Hepatocyte (in vitro differentiated cells): Measurements from ENCODE around the gene MOK.

Source experiments
- EZH2 ChIP-seq: fragments of 200-600 bp; sonication (generic); IDR thresholded peaks from 2 replicates; pipeline ENCODE4 v1.6.1; 2016; ENCODE audit warnings: antibody characterized with exemption, mild to moderate bottlenecking, borderline replicate concordance
- TF ChIP-seq, protein P1 (sequence below): fragments of 200-600 bp; sonication (generic); IDR thresholded peaks from 2 replicates; pipeline ENCODE4 v1.5.1; 2016; ENCODE audit warnings: antibody characterized with exemption, mild to moderate bottlenecking; ENCODE audit not compliant: poor library complexity

GRCh38 chr14:102344084-102344483 is 39.1 kb upstream of the MOK start:
- TF ChIP-seq EZH2: no peak
- TF ChIP-seq, protein P1, sequence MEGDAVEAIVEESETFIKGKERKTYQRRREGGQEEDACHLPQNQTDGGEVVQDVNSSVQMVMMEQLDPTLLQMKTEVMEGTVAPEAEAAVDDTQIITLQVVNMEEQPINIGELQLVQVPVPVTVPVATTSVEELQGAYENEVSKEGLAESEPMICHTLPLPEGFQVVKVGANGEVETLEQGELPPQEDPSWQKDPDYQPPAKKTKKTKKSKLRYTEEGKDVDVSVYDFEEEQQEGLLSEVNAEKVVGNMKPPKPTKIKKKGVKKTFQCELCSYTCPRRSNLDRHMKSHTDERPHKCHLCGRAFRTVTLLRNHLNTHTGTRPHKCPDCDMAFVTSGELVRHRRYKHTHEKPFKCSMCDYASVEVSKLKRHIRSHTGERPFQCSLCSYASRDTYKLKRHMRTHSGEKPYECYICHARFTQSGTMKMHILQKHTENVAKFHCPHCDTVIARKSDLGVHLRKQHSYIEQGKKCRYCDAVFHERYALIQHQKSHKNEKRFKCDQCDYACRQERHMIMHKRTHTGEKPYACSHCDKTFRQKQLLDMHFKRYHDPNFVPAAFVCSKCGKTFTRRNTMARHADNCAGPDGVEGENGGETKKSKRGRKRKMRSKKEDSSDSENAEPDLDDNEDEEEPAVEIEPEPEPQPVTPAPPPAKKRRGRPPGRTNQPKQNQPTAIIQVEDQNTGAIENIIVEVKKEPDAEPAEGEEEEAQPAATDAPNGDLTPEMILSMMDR: no peak
